AG04450 (cell line): Measurements from ENCODE around the gene ETV4. TPM values are rescaled to one million over a fixed set of nuclear protein-coding genes. Genes with fewer than 3 reads are reported as not detected.

Experiments
- CTCF ChIA-PET: fragments of 300-600, 350-600 bp; formaldehyde crosslinking; extraction: SDS; loops from one replicate; lab custom pipeline; 2022; ENCODE audit warnings: antibody characterized with exemption, inconsistent platforms; lab: Charles Lee
- POLR2A ChIA-PET: fragments of 350-600 bp; formaldehyde crosslinking; extraction: SDS; loops from one replicate; lab custom pipeline; 2021; ENCODE audit warnings: antibody characterized with exemption, inconsistent platforms; lab: Yijun Ruan, JAX
- DNase-seq: peaks from one replicate; pipeline ENCODE4 v3.0.0-alpha.2; 2011; ENCODE audit warnings: low read depth, low spot score
- H3K27ac ChIP-seq: one replicate; pipeline ENCODE4 v1.5.1; 2012; ENCODE audit warnings: low read depth, low read length, control low read depth
- H3K27me3 ChIP-seq: one replicate; pipeline ENCODE4 v1.6.0; 2012; ENCODE audit warnings: low read length; ENCODE audit not compliant: control insufficient read depth, insufficient read depth
- H3K4me3 ChIP-seq: 2 replicates; pipeline ENCODE4 v1.5.1; 2011; ENCODE audit warnings: mild to moderate bottlenecking, low read depth, low read length, control low read depth
- H3K9me3 ChIP-seq: 2 replicates; pipeline ENCODE4 v1.5.1; 2012; ENCODE audit warnings: low read length; ENCODE audit not compliant: control insufficient read depth, insufficient read depth
- polyA plus RNA-seq: library from polyadenylated mRNA; depleted of rRNA; stranded (reverse); fragments of >200 nt; gene quantifications from 2 replicates; pipeline ENCODE4 v1.2.3, GENCODE V29; 2011
- TF ChIP-seq, protein P1 (sequence below): IDR thresholded peaks from 2 replicates; pipeline ENCODE4 v1.5.1; 2011; ENCODE audit warnings: low read depth, low read length, control low read depth, inconsistent platforms

ETV4 gene
- polyA plus RNA-seq, 1 experiment: 6.7 TPM

DNA sequence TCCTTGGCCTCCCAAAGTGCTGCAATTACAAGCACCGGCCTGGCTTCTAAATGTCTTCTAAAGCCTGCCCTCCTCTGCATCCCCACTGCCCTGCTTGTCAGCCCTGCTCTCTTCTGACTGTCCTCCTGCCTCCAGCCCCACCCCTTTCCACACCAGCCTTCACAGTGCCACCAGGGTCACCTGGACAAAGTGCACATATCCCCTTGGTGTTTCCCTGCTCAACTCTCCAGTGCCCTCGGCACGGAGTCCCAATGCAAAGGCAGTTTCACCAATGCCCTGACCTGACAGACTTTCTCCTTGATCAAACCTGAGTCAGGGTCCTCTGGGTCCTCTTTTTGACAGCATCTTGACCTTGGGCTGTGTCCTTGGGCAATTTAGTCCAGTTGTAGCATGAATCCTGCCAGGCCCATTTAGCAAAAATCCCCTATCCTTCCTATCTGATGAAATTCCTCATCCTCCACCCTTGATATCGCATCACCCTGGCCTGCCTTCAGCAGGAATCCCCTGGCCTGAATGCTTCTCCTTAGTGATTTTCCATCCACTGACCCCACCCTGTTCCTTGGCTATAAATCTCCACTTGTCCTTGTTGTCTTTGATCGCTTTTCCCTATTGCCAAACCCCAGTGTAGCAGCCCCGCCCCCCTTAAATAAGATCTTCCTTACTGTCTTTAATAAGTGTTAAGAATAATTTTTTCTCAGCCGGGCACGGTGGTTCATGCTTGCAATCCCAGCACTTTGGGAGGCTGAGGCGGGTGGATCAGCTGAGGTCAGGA, 42.7 kb upstream of the ETV4 start:
- no peak overlapping the region for H3K27ac ChIP-seq

DNA sequence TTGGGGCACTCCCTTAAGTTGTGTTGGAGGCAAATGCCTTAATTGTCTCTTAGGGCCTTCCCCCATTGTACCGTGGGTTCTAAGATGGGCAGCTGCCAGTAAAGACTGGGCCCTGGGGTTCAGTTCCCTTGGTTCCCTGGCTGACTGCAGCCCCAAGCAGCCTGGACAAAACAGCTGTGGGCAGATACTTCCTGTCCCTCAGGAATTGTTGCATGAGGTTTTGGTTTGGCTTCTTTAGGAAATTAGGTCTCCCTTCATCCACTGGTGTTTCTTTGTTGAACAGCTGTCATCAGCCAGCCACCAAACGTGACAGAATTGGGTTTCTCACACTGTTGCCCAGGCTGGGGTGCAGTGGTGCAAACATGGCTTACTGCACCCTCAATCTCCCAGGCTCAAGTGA, 42.0 kb upstream of the ETV4 start:
- CTCF ChIA-PET: no interaction called here
- Histone ChIP-seq H3K9me3 (no peaks in the 10 kb centered on the region), H3K27ac (no peak overlapping the region), H3K27me3 (no peaks in the 10 kb centered on the region), H3K4me3 (no peak overlapping the region)
- POLR2A ChIA-PET: no interaction called here
- TF ChIP-seq, protein P1, sequence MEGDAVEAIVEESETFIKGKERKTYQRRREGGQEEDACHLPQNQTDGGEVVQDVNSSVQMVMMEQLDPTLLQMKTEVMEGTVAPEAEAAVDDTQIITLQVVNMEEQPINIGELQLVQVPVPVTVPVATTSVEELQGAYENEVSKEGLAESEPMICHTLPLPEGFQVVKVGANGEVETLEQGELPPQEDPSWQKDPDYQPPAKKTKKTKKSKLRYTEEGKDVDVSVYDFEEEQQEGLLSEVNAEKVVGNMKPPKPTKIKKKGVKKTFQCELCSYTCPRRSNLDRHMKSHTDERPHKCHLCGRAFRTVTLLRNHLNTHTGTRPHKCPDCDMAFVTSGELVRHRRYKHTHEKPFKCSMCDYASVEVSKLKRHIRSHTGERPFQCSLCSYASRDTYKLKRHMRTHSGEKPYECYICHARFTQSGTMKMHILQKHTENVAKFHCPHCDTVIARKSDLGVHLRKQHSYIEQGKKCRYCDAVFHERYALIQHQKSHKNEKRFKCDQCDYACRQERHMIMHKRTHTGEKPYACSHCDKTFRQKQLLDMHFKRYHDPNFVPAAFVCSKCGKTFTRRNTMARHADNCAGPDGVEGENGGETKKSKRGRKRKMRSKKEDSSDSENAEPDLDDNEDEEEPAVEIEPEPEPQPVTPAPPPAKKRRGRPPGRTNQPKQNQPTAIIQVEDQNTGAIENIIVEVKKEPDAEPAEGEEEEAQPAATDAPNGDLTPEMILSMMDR: no peak
- DNase-seq: no peak

More for the DNA sequence above, 42.7 kb upstream of the ETV4 start:
- ChIA-PET CTCF (interaction anchor here (0.6 kb wide), 1 partner anchor 12 kb away, joined by 3 read pairs; no protein-coding TSS in a partner anchor), POLR2A (no interaction called here)
- TF ChIP-seq, protein P1: no peak
- H3K27me3 ChIP-seq: no peaks in the 10 kb centered on the region
- no peak overlapping the region for H3K4me3 ChIP-seq
- DNase-seq: no peak
- no peaks in the 10 kb centered on the region for H3K9me3 ChIP-seq

DNA sequence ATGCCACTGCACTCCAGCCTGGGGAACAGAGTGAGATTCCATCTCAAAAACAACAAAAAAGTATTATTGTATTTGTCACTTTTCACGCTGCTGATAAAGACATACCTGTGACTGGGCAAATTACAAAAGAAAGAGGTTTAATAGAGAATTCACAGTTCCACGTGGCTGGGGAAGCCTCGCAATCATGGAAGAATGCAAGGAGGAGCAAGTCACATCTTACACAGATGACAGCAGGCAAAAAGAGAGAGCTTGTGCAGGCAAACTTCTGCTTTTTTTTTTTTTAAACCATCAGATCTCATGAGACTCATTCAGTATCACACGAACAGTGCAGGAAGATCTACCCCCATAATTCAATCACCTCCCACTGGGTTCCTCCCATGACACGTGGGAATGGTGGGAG, 41.5 kb upstream of the ETV4 start:
- CTCF ChIA-PET: no interaction called here
- Histone ChIP-seq H3K4me3 (no peak overlapping the region), H3K27me3 (no peaks in the 10 kb centered on the region), H3K9me3 (no peaks in the 10 kb centered on the region), H3K27ac (no peak overlapping the region)
- TF ChIP-seq, protein P1: no peak
- no peak for DNase-seq
- POLR2A ChIA-PET: no interaction called here

- Histone ChIP-seq H3K27me3 (no peaks in the 10 kb centered on the region), H3K27ac (no peak overlapping the region), H3K9me3 (no peaks in the 10 kb centered on the region), H3K4me3 (no peak overlapping the region)
- CTCF ChIA-PET: interaction anchor here (1.4 kb wide), 1 partner anchor 89 kb away, joined by 11 read pairs; no protein-coding TSS in a partner anchor
- DNase-seq: no peak
- POLR2A ChIA-PET: interaction anchor here (0.9 kb wide), 1 partner anchor 40 kb away, joined by 3 read pairs; no protein-coding TSS in a partner anchor
- TF ChIP-seq, protein P1: no peak
Observed at GRCh38 chr17:43584666-43585102, 38.5 kb upstream of the ETV4 start.

- Histone ChIP-seq H3K27ac (no peak overlapping the region), H3K9me3 (no peaks in the 10 kb centered on the region), H3K27me3 (no peaks in the 10 kb centered on the region), H3K4me3 (no peak overlapping the region)
- DNase-seq: no peak
- TF ChIP-seq, protein P1: no peak
- POLR2A ChIA-PET: no interaction called here
- CTCF ChIA-PET: interaction anchor here (1.4 kb wide), 1 partner anchor 90 kb away, joined by 11 read pairs; no protein-coding TSS in a partner anchor
Observed at GRCh38 chr17:43583332-43583731, 37.2 kb upstream of the ETV4 start.
